Keratinocyte (primary cell): ENCODE results near the gene ATP2C1. TPM values are rescaled to one million over a fixed set of nuclear protein-coding genes. Genes with fewer than 3 reads are reported as not detected.

Experiments
- DNase-seq: peaks from one replicate; pipeline ENCODE4 v3.0.0-alpha.2; 2011; ENCODE audit warnings: low read depth, missing footprints, low spot score
- FAIRE-seq: peaks from 2 replicates; lab custom pipeline; 2011; peaks lifted over from hg19 to GRCh38; lab: Jason Lieb, UNC
- H2AFZ ChIP-seq: 2 replicates; pipeline ENCODE4 v1.6.0; 2012; ENCODE audit warnings: low read length, control low read depth, inconsistent platforms; ENCODE audit not compliant: control insufficient read depth
- H3K27ac ChIP-seq: 2 replicates; pipeline ENCODE4 v1.5.1; 2011; ENCODE audit warnings: low read length; ENCODE audit not compliant: control insufficient read depth, insufficient read depth
- H3K27me3 ChIP-seq: 3 replicates; pipeline ENCODE4 v1.6.0; 2011; ENCODE audit warnings: low read length; ENCODE audit not compliant: control insufficient read depth, insufficient read depth; ENCODE audit errors: extremely low read depth
- H3K36me3 ChIP-seq, 2 experiments: 2 replicates in 1 of 2; 3 replicates in 1 of 2; pipeline ENCODE4 v1.5.1; 2011; ENCODE audit warnings: low read length in 2 of 2, mild to moderate bottlenecking in 1 of 2; ENCODE audit not compliant: control insufficient read depth in 2 of 2, insufficient read depth in 2 of 2; ENCODE audit errors: extremely low read depth in 1 of 2
- H3K4me1 ChIP-seq: 3 replicates; pipeline ENCODE4 v1.5.1; 2011; ENCODE audit warnings: low read length; ENCODE audit not compliant: control insufficient read depth, insufficient read depth; ENCODE audit errors: extremely low read depth
- H3K4me2 ChIP-seq: 3 replicates; pipeline ENCODE4 v1.6.0; 2011; ENCODE audit warnings: low read depth, low read length; ENCODE audit not compliant: control insufficient read depth, insufficient read depth; ENCODE audit errors: extremely low read depth
- H3K4me3 ChIP-seq, 3 experiments: fragments of 200-600 bp in 1 of 3; sonication (generic) in 1 of 3; 2 replicates in 2 of 3; 3 replicates in 1 of 3; pipeline ENCODE4 v1.5.1; 2011 to 2016; ENCODE audit warnings: low read length in 3 of 3, mild to moderate bottlenecking in 3 of 3, control low read depth in 2 of 3, inconsistent platforms in 1 of 3, low read depth in 1 of 3, mixed read lengths in 1 of 3, mixed run types in 1 of 3, moderate library complexity in 1 of 3; ENCODE audit not compliant: control insufficient read depth in 2 of 3, insufficient read depth in 2 of 3; ENCODE audit errors: extremely low read depth in 1 of 3
- H3K79me2 ChIP-seq: 2 replicates; pipeline ENCODE4 v1.6.0; 2012; ENCODE audit warnings: low read length; ENCODE audit not compliant: control insufficient read depth, insufficient read depth
- H3K9ac ChIP-seq: 3 replicates; pipeline ENCODE4 v1.6.0; 2011; ENCODE audit warnings: low read length; ENCODE audit not compliant: control insufficient read depth, insufficient read depth; ENCODE audit errors: extremely low read depth
- H3K9me1 ChIP-seq: 3 replicates; pipeline ENCODE4 v1.6.0; 2011; ENCODE audit warnings: low read length; ENCODE audit not compliant: control insufficient read depth, insufficient read depth; ENCODE audit errors: extremely low read depth
- H3K9me3 ChIP-seq: 2 replicates; pipeline ENCODE4 v1.5.1; 2012; ENCODE audit warnings: low read depth, low read length; ENCODE audit not compliant: control insufficient read depth
- H4K20me1 ChIP-seq: 3 replicates; pipeline ENCODE4 v1.6.0; 2011; ENCODE audit warnings: low read length; ENCODE audit not compliant: control insufficient read depth, insufficient read depth; ENCODE audit errors: extremely low read depth
- EZH2 ChIP-seq: IDR thresholded peaks from one replicate; pipeline ENCODE4 v1.6.1; 2012; ENCODE audit warnings: inconsistent platforms, mild to moderate bottlenecking, low read length, moderate library complexity
- dilution Hi-C: fragments of 300-500 bp; cut with MboI; formaldehyde crosslinking; loops from one replicate; pipeline ENCODE4 v1.7.0; 2020; ENCODE audit warnings: low sequenced_read_pairs; ENCODE audit not compliant: extremely low pct_ligation_motif_present
- polyA plus RNA-seq, 5 experiments: library from polyadenylated mRNA; depleted of rRNA in 3 of 5; stranded (reverse) in 3 of 5; stranded (forward) in 1 of 5; unstranded in 1 of 5; fragments of >200 nt; gene quantifications; 1 replicate in 1 of 5; 2 replicates in 3 of 5; 3 replicates in 1 of 5; pipeline versions ENCODE4 v1.2.1 to v1.2.3, GENCODE V29; 2011 to 2012; ENCODE audit warnings: missing spikeins in 2 of 5, low read depth in 1 of 5, low replicate concordance in 1 of 5
- TF ChIP-seq, protein P1 (sequence below), 3 experiments: IDR thresholded peaks in 1 of 3; conservative IDR thresholded peaks in 1 of 3; optimal IDR thresholded peaks in 1 of 3; 2 replicates in 2 of 3; 3 replicates in 1 of 3; pipeline versions ENCODE3 to v1.5.1; 2011; ENCODE audit warnings: low read length in 3 of 3, mild to moderate bottlenecking in 3 of 3, moderate library complexity in 2 of 3, control low read depth in 1 of 3, inconsistent platforms in 1 of 3; ENCODE audit not compliant: insufficient read depth in 2 of 3; ENCODE audit errors: extremely low read depth in 1 of 3

ATP2C1 gene
- polyA plus RNA-seq, 1 donor (not counting 4 experiments of a cell fraction or from before 2014, with no cell fraction given) = 141 TPM

GRCh38 chr3:130894986-130895280 lies 1.0 kb downstream of the ATP2C1 start:
- DNase-seq = no peak
- H2AFZ ChIP-seq = no peak overlapping the region
- dilution Hi-C loops = no loop called here

GRCh38 chr3:130895690-130896488 lies 2.0 kb downstream of the ATP2C1 start:
- H3K4me1 ChIP-seq = peaks cover 14% of the 10 kb centered on the region

More at GRCh38 chr3:130894986-130895280, 1.0 kb downstream of the ATP2C1 start:
- Histone ChIP-seq H3K27me3 (no peaks in the 10 kb centered on the region), H3K4me2 (peak overlapping the region; percentile 77), H3K4me3 (peak overlapping the region; percentile 63 to 88 (median 85)), H3K79me2 (peaks cover 61% of the 10 kb centered on the region), H3K9me1 (no peaks in the 10 kb centered on the region), H3K9ac (peak overlapping the region; percentile 97), H3K9me3 (no peaks in the 10 kb centered on the region), H3K36me3 (no peaks in the 10 kb centered on the region), H3K4me1 (peaks cover 14% of the 10 kb centered on the region), H4K20me1 (no peaks in the 10 kb centered on the region), H3K27ac (peak overlapping the region; percentile 55)
- TF ChIP-seq, protein P1, sequence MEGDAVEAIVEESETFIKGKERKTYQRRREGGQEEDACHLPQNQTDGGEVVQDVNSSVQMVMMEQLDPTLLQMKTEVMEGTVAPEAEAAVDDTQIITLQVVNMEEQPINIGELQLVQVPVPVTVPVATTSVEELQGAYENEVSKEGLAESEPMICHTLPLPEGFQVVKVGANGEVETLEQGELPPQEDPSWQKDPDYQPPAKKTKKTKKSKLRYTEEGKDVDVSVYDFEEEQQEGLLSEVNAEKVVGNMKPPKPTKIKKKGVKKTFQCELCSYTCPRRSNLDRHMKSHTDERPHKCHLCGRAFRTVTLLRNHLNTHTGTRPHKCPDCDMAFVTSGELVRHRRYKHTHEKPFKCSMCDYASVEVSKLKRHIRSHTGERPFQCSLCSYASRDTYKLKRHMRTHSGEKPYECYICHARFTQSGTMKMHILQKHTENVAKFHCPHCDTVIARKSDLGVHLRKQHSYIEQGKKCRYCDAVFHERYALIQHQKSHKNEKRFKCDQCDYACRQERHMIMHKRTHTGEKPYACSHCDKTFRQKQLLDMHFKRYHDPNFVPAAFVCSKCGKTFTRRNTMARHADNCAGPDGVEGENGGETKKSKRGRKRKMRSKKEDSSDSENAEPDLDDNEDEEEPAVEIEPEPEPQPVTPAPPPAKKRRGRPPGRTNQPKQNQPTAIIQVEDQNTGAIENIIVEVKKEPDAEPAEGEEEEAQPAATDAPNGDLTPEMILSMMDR (optimal IDR thresholded peaks at IDR 0.05 in 1 of 3, IDR thresholded peaks at IDR 0.05 in 1 of 3, conservative IDR thresholded peaks at IDR 0.05 in 1 of 3; ENCODE audit: extremely low read depth in 1 of 3, insufficient read depth in 2 of 3, low read length in 3 of 3) = no peak
- TF ChIP-seq EZH2 = no peak
- peak; percentile 43 for FAIRE-seq

More at GRCh38 chr3:130895690-130896488, 2.0 kb downstream of the ATP2C1 start:
- DNase-seq (no peak), FAIRE-seq (no peak)
- Histone ChIP-seq H3K4me2 (peak overlapping the region; percentile 77), H3K9me3 (no peaks in the 10 kb centered on the region), H3K9me1 (no peaks in the 10 kb centered on the region), H3K36me3 (no peaks in the 10 kb centered on the region), H3K79me2 (peaks cover 70% of the 10 kb centered on the region), H3K4me3 (peak overlapping the region; percentile 63 to 88 (median 85)), H3K9ac (peak overlapping the region; percentile 97), H3K27ac (no peak overlapping the region), H4K20me1 (no peaks in the 10 kb centered on the region), H2AFZ (no peak overlapping the region), H3K27me3 (no peaks in the 10 kb centered on the region)
- dilution Hi-C loops = no loop called here
- TF ChIP-seq, protein P1 (optimal IDR thresholded peaks at IDR 0.05 in 1 of 3, IDR thresholded peaks at IDR 0.05 in 1 of 3, conservative IDR thresholded peaks at IDR 0.05 in 1 of 3; ENCODE audit: extremely low read depth in 1 of 3, insufficient read depth in 2 of 3, low read length in 3 of 3) = no peak
- no peak for TF ChIP-seq EZH2
